ENCODE measurements around the gene BLCAP. TPM values are rescaled to one million over a fixed set of nuclear protein-coding genes. Genes with fewer than 3 reads are reported as not detected.
A peak's percentile ranks its signal among the peaks of the same experiment; 100 is the strongest.

BLCAP gene
- total and polyA plus RNA-seq, 9 donors, result 27.7 to 147 (median 62.0) TPM

GRCh38 chr20:37564388-37565133 lies 36.9 kb upstream of the BLCAP start:
- H3K4me3 ChIP-seq, result no peak overlapping the region
- H3K9me3 ChIP-seq, result no peaks in the 10 kb centered on the region
- intact Hi-C loops (cut with DNase I), result loop anchor here in 3 of 4 donors (5.0 to 10.0 kb wide), 4 partner anchors 430 to 840 kb away; no protein-coding TSS in a partner anchor
- no peaks in the 10 kb centered on the region for H3K27me3 ChIP-seq
- H3K4me1 ChIP-seq (ENCODE audit: insufficient read depth), result no peaks in the 10 kb centered on the region
- H3K36me3 ChIP-seq, result no peaks in the 10 kb centered on the region
- H3K27ac ChIP-seq, result no peak overlapping the region
- TF ChIP-seq CTCF (IDR thresholded peaks at IDR 0.05) (peak; percentile 56 to 67 (median 63)), POLR2A (IDR thresholded peaks at IDR 0.05) (no peak)
- DNase-seq, result peak in 4 of 5 donors; percentile 21 to 71 (median 43)
- 9 to 13% (median 11%) methylated on average over 22 to 34 of the region's 34 CpGs for WGBS, 3 donors

GRCh38 chr20:37564016-37564387 lies 36.3 kb upstream of the BLCAP start:
- DNase-seq, result no peak
- Histone ChIP-seq H3K27me3 (no peaks in the 10 kb centered on the region), H3K9me3 (no peaks in the 10 kb centered on the region), H3K27ac (no peak overlapping the region), H3K4me1 (ENCODE audit: insufficient read depth) (no peaks in the 10 kb centered on the region), H3K4me3 (no peak overlapping the region), H3K36me3 (no peaks in the 10 kb centered on the region)
- intact Hi-C loops (cut with DNase I), result loop anchor here in 3 of 4 donors (10.0 kb wide), 3 partner anchors 431 to 841 kb away; no protein-coding TSS in a partner anchor
- TF ChIP-seq CTCF (IDR thresholded peaks at IDR 0.05), result no peak
- no peak for TF ChIP-seq EP300 (IDR thresholded peaks at IDR 0.05)
- TF ChIP-seq POLR2A (IDR thresholded peaks at IDR 0.05), result no peak
- WGBS, 3 donors, result 25 to 43% (median 25%) methylated on average over 13 to 19 of the region's 19 CpGs

GRCh38 chr20:37562695-37563480 lies 35.2 kb upstream of the BLCAP start:
- no peaks in the 10 kb centered on the region for H3K4me1 ChIP-seq (ENCODE audit: insufficient read depth)
- TF ChIP-seq POLR2A (IDR thresholded peaks at IDR 0.05) (no peak), CTCF (IDR thresholded peaks at IDR 0.05) (no peak), EP300 (IDR thresholded peaks at IDR 0.05) (no peak)
- no peaks in the 10 kb centered on the region for H3K27me3 ChIP-seq
- no peaks in the 10 kb centered on the region for H3K9me3 ChIP-seq
- no peaks in the 10 kb centered on the region for H3K36me3 ChIP-seq
- no peak overlapping the region for H3K27ac ChIP-seq
- 29 to 53% (median 30%) methylated on average over 3 of the region's 3 CpGs for WGBS, 3 donors
- intact Hi-C loops (cut with DNase I), result loop anchor here in 3 of 4 donors (10.0 kb wide), 3 partner anchors 432 to 842 kb away; no protein-coding TSS in a partner anchor
- no peak overlapping the region for H3K4me3 ChIP-seq
- DNase-seq, result no peak

- Histone ChIP-seq H3K9me3 (no peaks in the 10 kb centered on the region), H3K4me3 (no peak overlapping the region), H3K4me1 (ENCODE audit: insufficient read depth) (no peaks in the 10 kb centered on the region), H3K36me3 (no peaks in the 10 kb centered on the region), H3K27ac (no peak overlapping the region), H3K27me3 (no peaks in the 10 kb centered on the region)
- DNase-seq, result no peak
- 50 to 54% (median 52%) methylated on average over 4 of the region's 4 CpGs for WGBS, 3 donors
- intact Hi-C loops (cut with DNase I), result loop anchor here in 3 of 4 donors (10.0 kb wide), 3 partner anchors 434 to 844 kb away; no protein-coding TSS in a partner anchor
- TF ChIP-seq EP300 (IDR thresholded peaks at IDR 0.05), result no peak
- no peak for TF ChIP-seq POLR2A (IDR thresholded peaks at IDR 0.05)
- no peak for TF ChIP-seq CTCF (IDR thresholded peaks at IDR 0.05)
Measured at GRCh38 chr20:37560629-37561028, 33.0 kb upstream of the BLCAP start.
